ENCODE results near the gene MYH7. TPM values are rescaled to one million over a fixed set of nuclear protein-coding genes. Genes with fewer than 3 reads are reported as not detected.
A peak's percentile ranks its signal among the peaks of the same experiment; 100 is the strongest.

Gene MYH7
- total RNA-seq, 2 experiments from 2014 or later, result 0.09 to 0.16 TPM

DNA sequence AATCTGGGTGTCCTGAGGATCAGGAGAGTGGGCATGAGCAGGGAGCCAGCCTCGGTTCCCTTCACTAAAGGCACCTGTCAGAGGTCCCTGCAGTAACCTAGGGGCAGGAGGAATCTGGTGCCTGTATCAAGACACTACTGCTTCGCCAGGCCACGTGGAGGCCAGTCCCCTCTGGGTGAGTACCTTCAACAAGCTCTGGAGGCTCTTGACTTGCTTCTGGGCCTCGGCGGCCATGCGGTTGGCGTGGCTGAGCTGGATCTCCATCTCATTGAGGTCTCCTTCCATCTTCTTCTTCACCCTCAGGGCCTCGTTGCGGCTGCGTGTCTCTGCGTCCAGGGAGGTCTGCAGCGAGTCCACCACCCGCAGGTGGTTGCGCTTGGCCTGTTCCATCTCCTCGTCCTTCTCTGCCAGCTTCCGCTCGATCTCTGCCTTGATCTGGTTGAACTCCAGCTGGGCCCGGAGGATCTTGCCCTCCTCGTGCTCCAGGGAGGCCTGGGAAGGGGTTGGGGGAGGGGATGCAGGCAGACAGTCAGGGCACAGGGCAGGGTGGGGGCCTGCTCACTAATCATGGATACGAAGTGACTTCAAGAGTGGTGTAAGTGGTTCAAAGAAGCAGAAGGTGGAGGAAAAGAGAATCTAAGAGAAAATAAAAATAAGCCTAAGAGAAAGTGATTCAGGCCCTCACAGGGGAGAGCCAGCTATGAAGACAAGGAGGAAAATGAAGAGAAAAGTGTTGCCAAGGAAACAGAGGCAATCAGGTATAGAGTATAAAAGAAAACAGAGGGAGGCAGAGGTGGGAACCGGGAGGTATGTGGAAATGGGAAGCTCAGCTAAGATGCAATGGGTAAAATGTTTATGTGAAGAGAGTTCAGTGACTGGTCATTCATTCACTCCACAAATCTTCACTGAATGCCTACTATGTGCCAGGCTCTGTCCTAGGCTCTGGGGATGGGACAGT is 19.4 kb downstream of the MYH7 start:
- ATAC-seq (no peak), DNase-seq (no peak)
- Mint-ChIP-seq H3K36me3 (no peaks in the 10 kb centered on the region), H3K4me1 (peaks cover 9% of the 10 kb centered on the region), H3K9me3 (ENCODE audit: low read depth) (no peaks in the 10 kb centered on the region), H3K27me3 (no peaks in the 10 kb centered on the region), H3K27ac (no peak overlapping the region), H3K4me3 (no peak overlapping the region)
- CTCF ChIA-PET, result no interaction called here

DNA sequence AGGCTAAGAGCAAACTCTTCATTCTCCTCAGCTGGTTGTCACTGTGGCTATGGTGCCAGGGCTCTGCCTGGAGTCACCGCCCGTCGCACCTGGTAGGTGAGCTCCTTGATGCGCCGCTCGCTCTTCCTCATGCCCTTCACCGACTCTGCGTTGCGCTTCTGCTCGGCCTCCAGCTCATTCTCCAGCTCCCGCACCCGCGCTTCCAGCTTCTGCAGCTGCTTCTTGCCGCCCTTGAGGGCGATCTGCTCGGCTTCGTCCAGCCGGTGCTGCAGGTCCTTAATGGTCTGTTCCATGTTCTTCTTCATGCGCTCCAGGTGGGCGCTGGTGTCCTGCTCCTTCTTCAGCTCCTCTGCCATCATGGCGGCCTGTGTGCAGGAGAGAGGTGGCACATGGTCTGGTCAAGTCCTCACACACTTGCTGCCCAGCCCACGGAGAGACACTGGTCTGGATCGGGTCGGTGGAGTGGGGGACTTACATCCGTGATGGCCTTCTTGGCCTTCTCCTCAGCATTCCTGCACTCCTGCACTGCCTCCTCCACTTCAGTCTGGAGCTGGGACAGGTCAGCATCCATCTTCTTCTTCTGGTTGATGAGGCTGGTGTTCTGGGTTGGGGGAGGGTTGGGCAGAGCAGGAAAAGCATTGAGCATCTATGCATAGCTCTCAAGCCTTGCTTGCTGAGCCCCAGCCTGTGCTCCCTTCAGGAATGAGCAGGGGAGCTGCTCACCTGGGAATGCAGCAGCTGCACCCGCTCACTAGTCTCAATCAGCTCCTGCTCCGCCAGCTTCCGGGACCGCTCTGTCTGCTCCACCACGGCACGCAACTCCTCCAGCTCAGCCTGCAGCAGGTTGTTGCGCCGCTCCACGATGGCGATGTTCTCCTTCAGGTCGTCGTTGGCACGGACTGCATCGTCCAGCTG is 20.3 kb downstream of the MYH7 start:
- H3K27ac Mint-ChIP-seq, result no peak overlapping the region
- DNase-seq (no peak), ATAC-seq (no peak)
- H3K4me1 Mint-ChIP-seq, result peaks cover 5% of the 10 kb centered on the region
- H3K4me3 Mint-ChIP-seq, result no peak overlapping the region
- H3K36me3 Mint-ChIP-seq, result no peaks in the 10 kb centered on the region
- no peaks in the 10 kb centered on the region for H3K27me3 Mint-ChIP-seq
- CTCF ChIA-PET, result no interaction called here
- H3K9me3 Mint-ChIP-seq (ENCODE audit: low read depth), result no peaks in the 10 kb centered on the region

DNA sequence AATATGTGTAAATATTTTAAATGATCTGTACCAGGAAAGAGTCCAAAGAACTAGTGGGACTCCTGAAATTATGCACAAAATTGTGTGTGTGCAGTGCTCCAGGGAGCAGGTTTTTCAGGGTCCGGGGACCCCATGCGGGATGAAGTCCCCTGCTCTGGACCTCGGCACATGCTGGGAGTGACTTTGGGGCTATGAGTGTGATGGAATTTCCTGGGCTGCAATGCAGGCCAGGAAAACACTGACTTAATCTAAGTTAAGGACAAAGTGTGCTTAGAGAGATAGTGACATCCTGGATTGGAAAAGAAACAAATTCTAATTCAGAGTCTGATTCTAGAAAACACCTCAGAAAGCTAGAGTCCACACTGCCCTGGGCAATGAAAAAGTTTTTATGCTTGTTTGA is 21.2 kb downstream of the MYH7 start:
- ATAC-seq, result no peak
- Mint-ChIP-seq H3K4me1 (peaks cover 8% of the 10 kb centered on the region), H3K9me3 (ENCODE audit: low read depth) (no peaks in the 10 kb centered on the region), H3K27me3 (no peaks in the 10 kb centered on the region), H3K4me3 (no peak overlapping the region), H3K27ac (no peak overlapping the region), H3K36me3 (no peaks in the 10 kb centered on the region)
- CTCF ChIA-PET, result no interaction called here
- DNase-seq, result no peak

DNA sequence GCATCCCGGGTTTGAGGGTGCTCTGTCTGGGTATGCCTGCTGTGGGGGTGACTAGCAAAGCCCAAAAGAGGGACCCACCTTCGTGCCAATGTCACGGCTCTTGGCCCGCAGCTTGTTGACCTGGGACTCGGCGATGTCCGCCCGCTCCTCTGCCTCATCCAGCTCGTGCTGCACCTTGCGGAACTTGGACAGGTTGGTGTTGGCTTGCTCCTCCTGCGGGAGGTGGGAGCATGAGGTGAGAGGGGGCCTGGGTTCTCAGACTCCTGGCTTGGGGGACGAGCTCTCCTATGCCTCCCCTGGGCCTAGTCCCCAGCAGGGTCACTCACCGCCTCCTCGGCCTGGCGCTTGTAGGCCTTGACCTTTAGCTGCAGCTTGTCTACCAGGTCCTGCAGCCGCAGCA is 21.8 kb downstream of the MYH7 start:
- DNase-seq, result no peak
- Mint-ChIP-seq H3K4me3 (no peak overlapping the region), H3K9me3 (ENCODE audit: low read depth) (no peaks in the 10 kb centered on the region), H3K27me3 (no peaks in the 10 kb centered on the region), H3K27ac (no peak overlapping the region), H3K36me3 (no peaks in the 10 kb centered on the region), H3K4me1 (peaks cover 10% of the 10 kb centered on the region)
- ATAC-seq, result no peak
- CTCF ChIA-PET, result no interaction called here

DNA sequence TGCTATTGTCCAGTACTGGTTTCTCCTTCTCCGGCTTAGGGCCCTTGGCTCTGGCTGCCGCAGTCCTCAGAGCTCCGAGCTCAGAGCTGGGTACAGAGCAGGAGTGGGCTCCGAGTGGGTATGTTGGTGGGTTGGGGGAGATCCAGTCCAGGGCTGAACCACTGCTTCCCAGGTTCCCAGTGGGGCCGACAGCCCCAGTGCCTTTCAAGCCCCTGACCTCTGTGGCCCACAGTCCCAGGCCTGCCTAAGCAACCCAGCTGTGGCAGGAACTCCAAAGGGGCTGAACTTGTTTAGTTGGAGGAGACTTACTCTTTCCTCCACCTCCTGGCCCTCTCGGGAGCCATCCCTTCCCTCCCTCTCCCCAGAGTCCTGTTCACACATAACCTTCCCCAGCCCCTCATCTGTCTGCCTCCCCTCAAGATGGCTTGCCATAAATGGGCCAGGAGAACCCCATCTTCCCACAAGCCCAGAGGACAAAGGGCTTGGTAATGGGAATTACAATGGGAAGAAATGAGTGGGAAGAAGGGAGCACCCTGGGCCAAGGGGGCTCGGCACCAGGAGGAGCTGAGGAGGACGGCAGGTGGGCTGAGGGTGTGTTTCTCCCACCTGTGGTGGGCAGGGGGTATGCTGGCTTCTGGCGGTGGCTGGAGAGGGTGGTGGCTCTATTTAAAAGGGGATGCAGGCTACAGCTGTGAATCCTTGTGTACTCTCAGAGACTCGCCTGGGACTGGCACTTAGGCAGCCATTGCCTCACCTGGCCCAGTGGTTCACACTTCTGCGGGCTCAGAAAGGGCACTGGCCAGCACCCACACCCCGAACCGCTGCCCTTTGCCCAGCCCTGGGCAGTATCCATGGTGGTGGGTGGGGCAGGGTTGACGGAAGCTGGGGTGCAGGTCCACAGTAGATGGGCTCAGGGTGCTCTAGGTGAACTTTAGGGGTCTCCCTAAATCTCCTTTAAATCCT is 23.6 kb downstream of the MYH7 start:
- CTCF ChIA-PET, result no interaction called here
- Mint-ChIP-seq H3K4me3 (no peak overlapping the region), H3K4me1 (peaks cover 10% of the 10 kb centered on the region), H3K27ac (no peak overlapping the region), H3K36me3 (no peaks in the 10 kb centered on the region), H3K9me3 (ENCODE audit: low read depth) (no peaks in the 10 kb centered on the region), H3K27me3 (peaks cover 3% of the 10 kb centered on the region)
- ATAC-seq, result no peak
- no peak for DNase-seq

DNA sequence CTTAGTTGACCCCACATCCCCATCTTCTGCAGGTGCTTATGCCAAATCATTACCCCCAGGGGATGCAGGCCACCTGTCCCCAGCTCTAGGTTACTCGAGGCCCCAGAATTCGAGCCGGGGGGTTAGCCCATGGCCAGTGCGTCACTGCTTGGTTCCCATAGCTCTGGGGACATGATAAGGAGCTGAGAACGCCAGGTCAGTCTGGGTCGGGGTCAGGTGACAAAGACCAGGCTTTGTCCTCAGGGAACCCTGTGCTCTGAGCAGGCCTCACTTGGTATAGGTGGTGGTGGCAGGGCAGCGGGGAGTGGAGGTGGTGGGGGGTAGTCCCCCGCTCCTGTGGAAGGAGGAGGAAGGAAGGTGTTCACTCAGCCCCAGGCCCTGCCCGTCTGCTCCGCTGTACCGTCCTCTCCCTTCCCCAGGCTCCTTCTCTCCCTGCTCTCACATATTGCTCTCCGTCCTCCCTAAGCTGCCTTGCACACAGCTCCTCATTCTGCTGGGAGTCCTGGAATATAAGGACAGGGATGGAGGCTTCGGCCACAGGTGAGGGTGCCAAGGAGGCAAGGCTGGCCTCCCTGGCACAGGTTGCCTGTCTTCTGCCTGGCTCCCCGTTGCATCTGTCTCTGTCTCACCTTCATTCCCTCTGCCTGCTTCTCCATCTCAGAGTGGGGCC is 25.4 kb downstream of the MYH7 start:
- H3K4me1 Mint-ChIP-seq, result peaks cover 10% of the 10 kb centered on the region
- no peak for ATAC-seq
- CTCF ChIA-PET, result interaction anchor here (1.2 kb wide), 1 partner anchor 222 kb away, joined by 3 read pairs; no protein-coding TSS in a partner anchor
- no peak for DNase-seq
- H3K36me3 Mint-ChIP-seq, result no peaks in the 10 kb centered on the region
- H3K9me3 Mint-ChIP-seq (ENCODE audit: low read depth), result no peaks in the 10 kb centered on the region
- H3K27ac Mint-ChIP-seq, result no peak overlapping the region
- H3K4me3 Mint-ChIP-seq, result no peak overlapping the region
- peaks cover 3% of the 10 kb centered on the region for H3K27me3 Mint-ChIP-seq

DNA sequence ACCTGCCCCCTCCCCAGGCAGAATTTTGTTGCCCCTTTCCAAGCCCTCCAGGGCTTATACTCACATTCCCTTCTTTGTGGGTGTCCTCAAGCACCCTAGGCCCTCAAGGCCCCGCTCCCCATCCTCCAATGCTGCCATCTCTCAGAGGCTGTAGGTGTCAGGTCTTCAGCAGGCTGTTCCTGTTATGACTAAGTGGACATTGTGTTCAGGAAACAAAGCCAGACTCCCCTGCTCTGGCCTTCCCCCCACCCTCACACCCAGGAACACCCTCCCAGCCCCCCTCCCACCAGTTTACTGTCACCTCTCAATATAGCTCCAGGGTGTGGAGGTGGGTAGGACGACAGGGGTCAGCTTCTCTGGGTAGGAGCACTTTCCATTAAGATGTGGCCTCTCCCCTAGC is 26.0 kb downstream of the MYH7 start:
- no peak overlapping the region for H3K4me3 Mint-ChIP-seq
- H3K36me3 Mint-ChIP-seq, result no peaks in the 10 kb centered on the region
- no peak for DNase-seq
- no peaks in the 10 kb centered on the region for H3K9me3 Mint-ChIP-seq (ENCODE audit: low read depth)
- peak; percentile 34 for ATAC-seq
- CTCF ChIA-PET, result no interaction called here
- H3K27ac Mint-ChIP-seq, result no peak overlapping the region
- H3K4me1 Mint-ChIP-seq, result peaks cover 10% of the 10 kb centered on the region
- H3K27me3 Mint-ChIP-seq, result peaks cover 3% of the 10 kb centered on the region

DNA sequence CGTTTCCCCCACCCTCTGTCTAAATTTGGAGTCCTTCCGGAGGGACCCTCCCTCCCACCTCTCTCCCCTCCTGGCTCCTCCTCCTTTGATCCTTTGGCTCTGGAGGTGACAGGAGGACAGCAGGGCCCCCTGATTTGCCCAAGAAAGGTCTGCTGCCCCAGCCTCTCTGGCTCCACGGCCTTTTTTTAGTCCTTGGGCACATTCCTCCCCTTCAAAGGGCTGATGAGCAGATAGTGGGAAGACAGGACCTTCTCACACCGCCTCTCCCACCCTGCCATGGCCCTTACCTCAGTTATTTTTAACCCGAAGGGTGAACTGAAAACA is 27.2 kb downstream of the MYH7 start:
- Mint-ChIP-seq H3K27me3 (peaks cover 3% of the 10 kb centered on the region), H3K27ac (no peak overlapping the region), H3K9me3 (ENCODE audit: low read depth) (no peaks in the 10 kb centered on the region), H3K36me3 (no peaks in the 10 kb centered on the region), H3K4me1 (peaks cover 10% of the 10 kb centered on the region), H3K4me3 (no peak overlapping the region)
- ATAC-seq (no peak), DNase-seq (no peak)
- CTCF ChIA-PET, result no interaction called here

DNA sequence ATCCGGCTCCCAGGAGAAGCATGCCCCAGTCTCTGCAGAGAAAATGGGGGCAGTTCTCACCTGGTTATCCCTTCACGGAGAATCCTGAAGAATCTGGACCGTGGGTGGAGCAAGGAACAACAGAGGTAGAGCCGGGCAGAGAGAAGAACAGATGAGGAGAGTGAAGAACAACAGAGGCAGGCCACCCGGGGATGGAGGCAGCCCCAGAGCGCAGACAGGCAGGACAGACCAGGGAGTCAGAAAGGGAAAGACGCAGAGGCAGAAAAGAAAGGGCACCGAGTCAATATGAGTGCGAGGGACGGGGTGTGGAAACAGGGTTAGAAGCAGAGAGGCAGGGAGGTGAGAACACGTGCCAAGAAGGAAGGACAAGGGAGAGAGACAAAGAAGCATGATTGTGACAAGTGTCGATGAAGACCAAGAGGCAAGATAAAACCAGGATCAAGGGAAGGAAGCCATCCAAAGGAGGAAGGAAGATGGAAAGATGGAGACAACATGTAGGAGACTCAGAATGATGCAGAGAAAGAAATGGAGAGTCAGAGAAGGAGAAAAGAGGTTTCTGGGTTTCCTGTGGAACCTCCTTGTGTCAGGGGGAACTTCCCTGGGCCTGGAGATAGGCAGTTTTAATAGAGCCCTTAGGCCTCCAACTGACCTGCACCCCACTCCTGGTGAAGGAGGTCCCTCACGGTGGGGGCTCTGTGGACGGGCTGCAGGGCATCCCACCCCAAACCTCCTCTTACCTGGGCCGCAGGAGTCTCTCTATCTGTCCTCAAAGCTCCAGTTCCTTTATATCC is 27.7 kb downstream of the MYH7 start, which contains the start of gene MYH6:
Gene MYH6 (minus strand): TSS at position 758 of the 791 bp plus-strand sequence. CDS start 1,050 bp downstream, outside the sequence.
- CTCF ChIA-PET, result no interaction called here
- Mint-ChIP-seq H3K27me3 (peaks cover 3% of the 10 kb centered on the region), H3K36me3 (no peaks in the 10 kb centered on the region), H3K4me3 (no peak within 1 kb of the TSS), H3K4me1 (peaks cover 10% of the 10 kb centered on the region), H3K9me3 (ENCODE audit: low read depth) (no peaks in the 10 kb centered on the region), H3K27ac (no peak within 1 kb of the TSS)
- ATAC-seq, result no peak
- no peak for DNase-seq

DNA sequence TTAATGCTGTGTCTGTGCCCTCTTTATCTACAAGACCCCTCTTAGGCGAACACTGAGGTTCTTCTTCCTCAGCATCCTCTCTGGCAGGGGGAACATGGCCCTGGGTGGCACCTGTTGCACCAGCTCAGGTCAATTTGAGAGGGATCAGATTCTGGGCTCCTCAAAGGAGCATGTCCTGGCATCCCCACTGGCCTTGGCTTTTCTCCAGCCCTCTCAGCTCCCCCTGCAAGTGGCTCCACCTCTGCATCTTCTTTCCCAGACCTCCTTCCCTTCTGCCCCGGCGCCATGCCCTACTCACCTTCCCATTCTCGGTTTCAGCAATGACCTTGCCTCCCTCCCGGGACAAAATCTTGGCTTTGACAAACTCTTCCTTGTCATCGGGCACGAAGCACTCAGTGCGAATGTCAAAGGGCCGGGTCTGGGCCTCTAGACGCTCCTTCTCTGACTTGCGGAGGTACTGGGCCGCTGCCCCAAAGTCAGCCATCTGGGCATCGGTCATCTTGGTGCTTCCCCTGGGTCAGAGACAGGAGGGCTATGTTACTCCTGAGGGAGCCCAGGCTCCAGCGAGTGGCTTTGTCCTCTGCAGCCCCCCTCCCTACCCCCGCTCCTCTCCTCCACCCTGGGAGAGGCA is 28.6 kb downstream of the MYH7 start:
- Mint-ChIP-seq H3K27ac (no peak overlapping the region), H3K4me1 (peaks cover 10% of the 10 kb centered on the region), H3K4me3 (no peak overlapping the region), H3K9me3 (ENCODE audit: low read depth) (no peaks in the 10 kb centered on the region), H3K27me3 (peaks cover 3% of the 10 kb centered on the region), H3K36me3 (no peaks in the 10 kb centered on the region)
- ATAC-seq (no peak), DNase-seq (no peak)
- CTCF ChIA-PET, result no interaction called here

DNA sequence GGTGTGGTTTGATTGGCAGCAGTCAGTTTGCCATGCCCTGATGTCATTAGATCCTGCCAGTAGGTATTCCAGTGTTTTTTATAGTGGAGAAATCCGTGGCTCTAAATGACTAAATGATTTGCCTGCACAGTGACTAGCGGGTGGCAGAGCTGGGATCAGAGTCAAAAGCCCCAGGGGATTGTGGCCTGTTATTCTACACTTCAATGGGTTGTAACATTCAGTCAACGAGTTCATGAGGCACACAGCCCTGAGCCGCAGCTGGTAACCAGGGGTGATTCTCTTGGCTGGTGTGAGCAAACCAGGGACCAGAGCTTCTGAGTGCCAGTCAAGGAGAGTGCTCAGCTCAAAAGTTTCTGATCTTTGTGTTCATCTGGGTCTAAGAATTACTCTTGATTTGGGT is 29.2 kb downstream of the MYH7 start:
- Mint-ChIP-seq H3K27me3 (peaks cover 3% of the 10 kb centered on the region), H3K9me3 (ENCODE audit: low read depth) (no peaks in the 10 kb centered on the region)

More for the DNA sequence above, 29.2 kb downstream of the MYH7 start:
- no peak overlapping the region for H3K27ac Mint-ChIP-seq
- CTCF ChIA-PET, result no interaction called here
- H3K4me3 Mint-ChIP-seq, result no peak overlapping the region
- DNase-seq, result no peak
- no peaks in the 10 kb centered on the region for H3K36me3 Mint-ChIP-seq
- no peak for ATAC-seq
- peaks cover 10% of the 10 kb centered on the region for H3K4me1 Mint-ChIP-seq
